EH (cell line): ENCODE data around the gene URI1.
"Not testable (repeated sequence)": the region's sequence is repeated elsewhere in the genome, so short reads cannot be mapped to it uniquely, and the experiment has no call there.

Experiments
- DNase-seq: peaks from one replicate; pipeline ENCODE4 v3.0.0-alpha.2; 2015; ENCODE audit warnings: low read depth

Gene URI1, protein sequence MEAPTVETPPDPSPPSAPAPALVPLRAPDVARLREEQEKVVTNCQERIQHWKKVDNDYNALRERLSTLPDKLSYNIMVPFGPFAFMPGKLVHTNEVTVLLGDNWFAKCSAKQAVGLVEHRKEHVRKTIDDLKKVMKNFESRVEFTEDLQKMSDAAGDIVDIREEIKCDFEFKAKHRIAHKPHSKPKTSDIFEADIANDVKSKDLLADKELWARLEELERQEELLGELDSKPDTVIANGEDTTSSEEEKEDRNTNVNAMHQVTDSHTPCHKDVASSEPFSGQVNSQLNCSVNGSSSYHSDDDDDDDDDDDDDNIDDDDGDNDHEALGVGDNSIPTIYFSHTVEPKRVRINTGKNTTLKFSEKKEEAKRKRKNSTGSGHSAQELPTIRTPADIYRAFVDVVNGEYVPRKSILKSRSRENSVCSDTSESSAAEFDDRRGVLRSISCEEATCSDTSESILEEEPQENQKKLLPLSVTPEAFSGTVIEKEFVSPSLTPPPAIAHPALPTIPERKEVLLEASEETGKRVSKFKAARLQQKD

DNA sequence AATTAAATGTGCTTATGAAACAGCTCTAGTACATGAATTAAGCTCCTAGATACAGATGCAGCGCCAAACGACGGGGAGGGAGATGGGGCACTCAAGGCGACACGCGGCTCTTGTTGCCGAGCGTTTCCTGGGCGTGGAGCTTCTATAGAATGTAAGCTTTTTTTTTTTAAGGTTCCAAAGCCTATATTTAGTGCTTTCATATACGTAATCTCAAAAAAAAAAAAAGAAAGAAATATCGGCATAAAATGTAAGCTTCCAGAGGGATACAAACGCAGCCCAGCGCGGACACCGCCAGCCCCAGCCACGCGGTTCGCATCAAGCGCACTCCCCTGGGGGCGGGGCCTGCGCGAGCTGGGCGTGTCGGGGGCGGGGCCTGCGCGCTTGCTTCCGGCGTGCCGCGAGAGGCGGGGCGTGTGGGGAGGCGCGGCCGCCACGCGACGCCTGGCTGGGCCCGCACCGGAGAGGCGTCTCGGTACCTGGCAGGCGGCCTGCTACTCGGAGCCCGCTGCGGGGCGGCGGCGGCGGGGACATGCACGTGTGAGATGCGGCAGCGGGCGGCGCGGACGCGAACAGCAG, at the start of gene URI1:
Gene URI1 (plus strand): TSS at position 412 of the 576 bp plus-strand sequence. CDS start 309 bp downstream, outside the sequence.
- DNase-seq, result peak; percentile 82

DNA sequence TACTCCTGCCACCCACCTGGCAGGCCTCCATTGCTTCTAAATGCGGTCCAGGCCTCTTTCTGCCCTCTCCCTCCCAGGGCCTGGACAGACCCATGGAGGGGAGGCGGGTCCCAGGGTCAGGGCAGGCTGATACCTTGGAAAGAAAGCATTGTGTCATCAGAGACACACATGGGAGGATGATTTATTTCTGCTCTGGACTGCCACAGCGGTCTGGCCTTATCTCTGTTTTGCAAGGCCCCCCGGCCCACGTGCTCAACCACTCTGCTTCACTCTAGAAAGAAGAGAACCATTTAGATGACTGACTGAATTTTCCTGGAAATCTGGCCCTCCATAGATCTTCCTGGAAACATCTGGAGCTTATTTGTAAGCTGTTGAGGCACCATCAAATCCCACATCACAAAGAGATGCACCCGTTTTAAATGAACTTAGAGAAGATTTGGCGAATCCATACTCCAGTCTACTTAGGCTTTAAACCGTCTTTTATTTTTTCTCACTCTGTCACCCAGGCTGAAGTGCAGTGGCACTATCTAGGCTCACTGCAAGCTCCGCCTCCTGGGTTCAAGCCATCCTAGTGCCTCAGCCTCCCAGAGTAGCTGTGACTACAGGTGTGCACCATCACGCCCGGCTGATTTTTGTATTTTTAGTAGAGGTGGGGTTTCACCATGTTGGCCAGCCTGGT, 48.3 kb upstream of the URI1 start:
- DNase-seq, result no peak

DNA sequence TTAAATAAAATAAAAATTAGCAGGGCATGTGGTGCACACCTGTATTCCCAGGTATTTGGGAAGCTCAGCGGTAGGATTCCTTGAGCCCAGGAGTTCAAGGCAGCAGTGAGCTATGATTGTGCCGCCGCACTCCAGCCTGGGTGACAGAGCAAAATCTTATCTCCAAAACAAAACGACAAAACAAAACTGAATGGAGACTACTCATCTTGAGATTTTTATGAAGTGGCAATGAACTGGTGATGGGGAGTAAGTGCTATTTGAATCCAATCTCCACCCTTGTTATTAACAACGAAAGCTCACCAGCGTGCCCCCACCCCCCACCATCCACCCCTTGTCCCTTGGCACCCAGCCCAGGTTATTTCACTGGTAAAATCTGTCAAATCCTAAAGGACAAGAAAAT, 45.2 kb upstream of the URI1 start:
- no peak for DNase-seq

DNA sequence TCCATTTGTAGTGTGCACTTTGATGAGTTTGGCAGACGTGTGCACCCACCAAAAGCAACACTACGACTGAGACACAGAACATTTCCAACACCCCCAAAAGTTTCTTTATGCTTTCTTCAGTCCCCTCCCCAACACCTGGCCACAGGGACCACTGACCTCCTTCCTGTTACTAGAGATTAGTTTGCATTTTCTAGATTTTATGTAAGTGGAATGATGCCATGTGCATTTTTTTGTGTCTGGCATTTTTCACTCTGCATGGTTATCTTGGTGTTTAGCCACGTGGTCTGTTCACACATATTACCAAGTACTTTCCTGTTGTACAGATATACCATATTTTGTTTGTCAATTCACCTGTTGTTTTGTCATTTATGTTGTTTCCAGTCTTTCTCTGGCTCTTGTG, 44.6 kb upstream of the URI1 start:
- DNase-seq, result no peak

DNA sequence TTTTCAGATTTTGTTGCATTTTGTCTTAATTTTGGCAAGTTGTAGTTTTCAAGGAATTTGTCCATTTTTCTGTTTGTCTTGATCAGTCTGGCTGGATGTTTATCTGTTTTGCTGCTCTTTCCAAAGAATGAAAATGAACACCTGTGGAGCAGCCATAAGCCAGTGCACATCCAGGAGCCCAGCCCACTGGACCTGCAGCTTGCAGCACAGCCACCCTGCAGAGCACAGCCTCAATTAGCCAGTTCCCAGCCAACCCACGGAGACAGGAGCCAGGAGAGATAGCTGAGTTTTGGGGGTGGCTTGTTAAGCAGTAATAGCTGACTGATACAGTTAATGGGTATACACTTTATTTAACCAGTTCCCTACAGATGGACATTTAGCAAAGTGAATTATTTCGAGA, 38.0 kb upstream of the URI1 start:
- DNase-seq, result no peak

DNA sequence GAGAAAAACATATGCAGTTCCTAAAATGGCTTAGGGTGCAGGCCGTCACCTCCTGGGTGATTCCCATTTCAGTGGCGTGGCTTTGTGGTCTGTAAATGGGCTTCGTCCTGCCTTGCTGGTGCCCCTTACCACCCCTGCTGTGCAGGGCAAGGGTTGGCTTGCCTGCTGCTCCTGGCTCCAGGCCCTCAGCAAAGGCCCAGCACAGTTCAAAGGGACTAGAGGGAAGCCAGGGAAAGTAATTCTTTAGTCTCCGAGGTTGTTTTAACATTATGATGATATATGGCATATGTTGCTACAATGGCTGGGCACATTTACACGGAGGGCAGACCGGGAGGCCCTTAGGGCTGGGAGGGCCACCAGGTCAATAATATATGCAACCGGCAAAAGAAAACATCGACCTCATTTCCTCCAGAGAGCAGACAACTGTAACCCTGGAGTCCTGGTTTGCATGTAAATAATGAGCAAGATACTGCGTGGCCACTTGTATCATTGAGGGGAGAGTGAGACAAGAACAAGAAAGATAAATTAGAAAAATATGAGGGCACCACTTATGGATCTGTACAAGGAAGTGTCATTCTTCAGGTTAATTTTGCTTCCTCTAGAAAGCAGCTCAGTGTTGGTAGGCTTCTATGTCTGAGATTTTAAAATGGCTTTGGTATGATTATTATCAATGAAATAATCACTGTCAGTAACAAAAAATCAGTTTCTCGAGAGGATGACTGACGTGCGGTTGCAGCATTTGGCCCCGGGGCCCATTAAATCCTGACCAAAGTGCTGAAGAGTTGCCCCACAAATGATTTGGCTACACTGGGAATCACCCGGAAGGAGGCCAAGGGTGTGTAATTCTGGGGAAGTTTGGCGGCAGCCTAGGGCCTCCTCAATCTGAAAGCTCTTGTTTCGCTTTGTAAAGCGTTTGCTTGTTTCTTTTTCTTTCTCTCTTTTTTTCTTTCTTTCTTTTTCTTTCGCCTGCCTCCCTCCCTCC, 32.8 kb upstream of the URI1 start:
- DNase-seq, result no peak

DNA sequence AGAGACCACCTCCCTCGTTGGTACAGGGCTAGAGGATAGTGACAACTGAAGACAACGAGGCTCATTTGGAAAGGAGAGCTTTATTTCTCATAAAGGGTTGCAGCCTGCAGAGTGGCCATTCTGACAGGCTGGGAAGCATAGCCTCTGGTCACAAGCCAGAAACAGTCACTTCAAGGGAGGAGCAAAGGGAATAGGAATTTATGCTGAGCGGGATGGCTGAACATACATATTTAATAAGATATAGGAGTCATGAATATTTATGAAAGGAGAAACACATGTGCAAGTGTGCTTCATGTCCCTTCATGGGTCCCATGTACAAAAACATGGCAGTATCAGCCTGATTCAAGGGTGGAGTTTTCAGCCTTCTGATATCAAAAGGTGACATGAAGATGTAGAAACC, 27.1 kb upstream of the URI1 start:
- DNase-seq, result no peak

DNA sequence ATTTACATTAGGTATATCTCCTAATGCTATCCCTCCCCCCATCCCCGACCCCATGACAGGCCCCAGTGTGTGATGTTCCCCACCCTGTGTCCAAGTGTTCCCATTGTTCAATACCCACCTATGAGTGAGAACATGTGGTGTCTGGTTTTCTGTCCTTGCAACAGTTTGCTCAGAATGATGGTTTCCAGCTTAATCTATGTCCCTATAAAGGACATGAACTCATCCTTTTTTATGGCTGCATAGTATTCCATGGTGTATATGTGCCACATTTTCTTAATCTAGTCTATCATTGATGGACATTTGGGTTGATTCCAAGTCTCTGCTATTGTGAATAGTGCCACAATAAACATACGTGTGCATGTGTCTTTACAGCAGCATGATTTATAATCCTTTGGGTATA, 26.2 kb upstream of the URI1 start:
- DNase-seq, result not testable (repeated sequence)

DNA sequence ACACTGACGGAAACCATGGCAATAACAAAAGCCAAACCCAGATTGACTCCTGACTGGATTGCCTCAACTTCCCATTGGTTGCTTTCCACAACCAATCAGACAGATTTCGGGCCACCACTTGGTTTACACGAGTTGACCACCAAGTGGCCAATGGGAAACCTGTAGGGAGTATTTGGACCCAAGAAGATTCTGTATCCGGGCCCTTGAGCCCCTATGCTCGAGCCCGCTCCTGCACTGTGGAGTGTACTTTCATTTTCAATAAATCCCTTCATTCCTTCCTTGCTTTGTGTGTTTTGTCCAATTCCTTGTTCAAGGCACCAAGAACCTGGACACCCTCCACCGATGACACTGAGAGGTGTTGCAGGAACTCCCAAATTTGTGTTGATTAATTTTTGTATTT, 24.1 kb upstream of the URI1 start:
- no peak for DNase-seq

DNA sequence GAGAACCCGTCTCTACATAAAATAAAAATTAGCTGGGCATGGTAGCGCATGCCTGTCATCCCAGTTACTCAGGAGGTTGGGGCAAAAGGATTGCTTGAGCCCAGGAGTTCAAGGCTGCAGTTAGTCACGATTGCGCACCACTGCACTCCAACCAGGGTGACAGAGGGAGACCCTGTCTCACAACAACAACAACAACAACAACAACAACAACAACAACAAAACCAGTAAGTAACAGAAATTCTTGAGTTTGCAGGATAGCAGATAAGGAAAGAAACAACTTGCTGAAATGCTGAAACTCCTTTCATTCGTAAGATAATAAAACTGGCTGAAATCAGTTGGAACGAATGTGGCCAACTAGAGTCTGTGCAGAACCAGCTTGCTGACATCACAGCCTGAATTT, 23.1 kb upstream of the URI1 start:
- no peak for DNase-seq

DNA sequence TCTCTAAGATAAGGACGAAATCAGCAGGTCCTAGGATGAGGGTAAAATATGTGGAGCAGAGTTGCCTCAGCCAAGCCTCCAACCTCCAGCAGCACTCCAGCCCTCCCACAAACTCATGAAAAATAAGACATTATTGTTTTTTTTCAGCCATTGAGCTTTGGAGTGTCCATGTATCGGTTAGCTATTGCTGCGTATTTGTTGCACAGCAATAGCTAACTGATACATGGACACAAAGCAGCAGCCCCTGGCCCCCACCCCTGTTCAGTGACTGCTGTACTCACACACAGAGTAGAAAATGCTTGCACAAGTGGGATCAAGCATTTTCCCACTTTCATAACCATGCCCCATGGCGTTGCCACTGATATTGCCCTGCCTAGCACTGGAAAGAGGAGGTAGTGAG, 19.1 kb upstream of the URI1 start:
- no peak for DNase-seq

DNA sequence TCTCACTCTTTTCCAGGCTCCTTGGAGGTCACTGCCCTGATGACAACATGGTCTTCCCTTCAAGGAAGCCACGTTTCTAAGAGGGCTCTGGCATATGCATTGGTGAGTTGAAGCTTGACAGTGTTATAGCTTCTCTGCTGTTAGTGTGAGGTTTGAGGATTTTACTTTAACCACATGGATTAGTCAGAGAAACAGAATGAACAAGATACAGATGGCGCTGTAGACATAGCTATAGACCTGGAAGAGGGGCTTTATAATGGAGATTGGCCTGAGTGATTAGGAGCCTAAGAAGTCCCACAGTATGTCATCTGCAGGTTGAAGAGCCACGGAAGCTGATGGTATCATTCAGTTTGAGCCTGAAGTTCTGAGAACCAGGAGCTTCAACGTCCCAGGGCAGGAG, 18.4 kb upstream of the URI1 start:
- no peak for DNase-seq

DNA sequence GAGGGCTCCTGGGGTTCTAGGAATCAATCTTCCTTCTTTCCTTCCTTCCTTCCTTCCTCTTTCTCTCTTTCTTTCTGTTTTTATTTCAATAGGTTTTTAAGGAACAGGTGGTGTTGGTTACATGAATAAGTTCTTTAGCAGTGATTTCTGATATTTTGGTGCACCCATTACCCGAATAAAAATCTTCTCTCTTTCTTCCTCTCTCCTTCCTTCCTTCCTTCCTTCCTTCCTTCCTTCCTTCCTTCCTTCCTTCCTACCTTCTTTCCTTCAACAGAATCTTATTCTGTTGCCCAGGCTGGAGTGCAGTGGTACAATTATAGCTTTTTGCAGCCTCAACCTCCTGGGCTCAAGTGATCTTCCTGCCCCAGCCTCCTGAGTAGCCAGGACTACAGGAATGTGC, 16.0 kb upstream of the URI1 start:
- DNase-seq, result no peak

DNA sequence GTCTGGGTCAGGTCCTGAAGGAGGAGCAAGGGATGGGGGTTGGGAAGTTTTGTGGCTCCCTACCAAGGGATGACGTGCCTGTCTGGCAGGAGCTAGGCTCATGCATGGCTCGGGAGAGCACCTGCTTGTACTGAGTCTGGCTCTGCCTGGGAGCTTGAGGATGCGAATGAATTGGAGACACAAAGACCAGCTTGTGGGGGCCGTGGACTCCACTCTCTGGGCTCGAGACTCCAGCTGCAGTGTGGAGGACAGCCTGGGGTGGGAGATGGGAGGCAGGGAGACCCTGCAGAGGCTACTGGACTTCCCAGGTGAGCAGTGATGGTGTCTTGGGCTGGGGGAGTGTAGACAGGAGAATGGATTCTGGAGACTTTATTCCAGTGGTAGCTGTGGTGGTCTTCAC, 15.2 kb upstream of the URI1 start:
- no peak for DNase-seq

DNA sequence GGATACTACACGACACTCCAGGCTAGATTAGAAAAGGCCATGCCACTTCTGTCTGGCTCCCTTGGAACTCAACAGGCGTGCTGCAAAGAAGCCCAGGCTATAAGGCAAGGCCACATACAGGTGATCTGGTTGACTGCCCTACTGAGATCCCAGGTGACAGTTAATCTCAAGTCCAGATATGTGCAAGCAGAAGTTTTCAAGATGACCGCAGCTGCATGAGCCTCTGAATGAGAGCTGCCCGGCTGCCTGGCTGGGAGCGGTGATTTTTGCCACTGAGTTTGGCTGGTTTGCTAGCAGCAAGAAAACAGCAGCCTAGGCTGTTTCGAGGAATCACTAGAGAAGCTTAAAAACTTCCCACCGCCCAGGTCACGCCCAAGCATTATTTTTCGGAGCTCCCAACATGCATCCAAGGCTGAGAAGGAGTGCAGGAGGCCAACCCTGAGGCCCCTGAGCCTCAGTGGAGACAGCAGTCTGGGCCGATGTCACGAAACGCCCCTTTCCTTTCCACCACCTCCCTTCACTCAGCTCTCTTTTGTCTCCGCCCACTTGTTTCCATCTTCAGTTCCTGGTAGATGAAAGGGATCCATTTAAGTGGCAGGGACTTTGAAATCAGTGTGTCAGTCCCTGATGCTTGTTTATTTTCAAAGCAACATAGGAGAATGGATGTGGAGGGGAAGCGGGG, 14.0 kb upstream of the URI1 start:
- DNase-seq, result no peak

DNA sequence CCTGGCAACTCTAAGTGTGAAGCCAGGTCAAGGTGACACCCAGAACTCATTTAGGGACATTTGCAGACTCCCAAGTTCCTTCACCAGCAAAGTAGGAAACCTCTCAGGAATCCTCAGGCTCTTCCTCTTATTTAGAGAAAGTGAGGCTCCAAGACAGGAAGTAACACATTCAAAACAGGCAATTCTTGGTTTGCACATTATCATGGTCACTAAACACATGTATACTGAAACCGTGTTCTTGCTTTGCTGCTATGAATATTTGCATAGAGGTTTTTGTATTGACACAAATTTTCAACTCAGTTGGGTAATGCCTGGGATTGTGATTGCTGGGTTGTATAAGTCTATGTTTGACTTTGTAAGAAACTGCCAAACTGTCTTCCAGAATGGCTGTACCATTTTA, 13.2 kb upstream of the URI1 start:
- no peak for DNase-seq

DNA sequence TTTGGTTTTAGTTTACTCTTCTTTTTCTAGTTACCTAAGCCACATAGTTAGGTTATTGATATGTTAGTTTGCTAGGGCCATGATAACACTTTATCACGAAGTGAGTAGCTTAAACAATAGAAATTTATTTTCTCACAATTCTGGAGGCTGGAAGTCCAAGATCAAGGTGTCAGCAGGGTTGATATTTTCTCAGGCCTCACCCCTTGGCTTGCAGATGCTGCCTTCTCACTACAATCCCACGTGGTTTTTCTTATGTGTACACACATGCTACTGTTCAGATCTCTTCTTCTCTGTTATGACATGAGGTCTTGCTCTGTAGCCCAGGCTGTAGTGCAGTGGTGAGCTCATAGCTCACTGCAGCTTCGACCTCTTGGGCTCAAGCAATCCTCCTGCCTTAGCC, 7.8 kb upstream of the URI1 start:
- no peak for DNase-seq

DNA sequence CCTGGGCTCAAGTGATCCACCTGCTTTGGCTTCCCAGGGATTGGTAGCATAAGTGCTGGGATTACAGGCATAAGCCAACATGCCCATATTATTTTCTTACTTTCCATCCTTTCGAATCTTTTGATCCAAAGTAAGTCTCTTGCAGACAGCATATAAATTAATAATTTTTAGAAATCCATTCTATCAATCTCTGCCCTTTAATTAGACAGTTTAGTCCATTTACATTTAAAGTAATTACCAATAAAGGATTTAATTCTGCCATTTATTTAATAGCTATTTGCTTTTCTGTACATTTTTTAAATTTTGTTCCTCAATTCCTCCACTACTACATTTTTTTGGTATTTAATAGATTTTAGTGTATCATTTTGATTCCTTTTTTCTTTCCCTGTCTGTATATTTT, 7.3 kb upstream of the URI1 start:
- no peak for DNase-seq

DNA sequence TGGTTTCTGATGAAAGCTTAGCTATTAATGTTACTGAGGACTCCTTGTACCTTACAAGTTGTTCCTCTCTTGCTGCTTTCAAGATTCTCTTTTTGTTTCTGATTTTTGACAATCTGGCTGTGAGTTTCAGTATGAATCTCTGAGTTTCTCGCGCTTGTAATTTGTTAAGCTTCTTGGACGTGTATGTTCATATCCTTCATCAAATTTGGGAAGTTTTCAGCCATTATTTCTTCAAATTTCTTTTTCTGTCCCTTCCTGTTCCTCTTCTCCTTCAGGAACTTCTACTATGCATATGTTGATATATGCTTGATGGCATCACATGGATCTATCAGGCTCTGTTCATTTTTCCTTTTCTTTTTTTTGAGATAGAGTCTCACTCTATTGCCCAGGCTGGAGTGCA, 5.6 kb upstream of the URI1 start:
- no peak for DNase-seq

DNA sequence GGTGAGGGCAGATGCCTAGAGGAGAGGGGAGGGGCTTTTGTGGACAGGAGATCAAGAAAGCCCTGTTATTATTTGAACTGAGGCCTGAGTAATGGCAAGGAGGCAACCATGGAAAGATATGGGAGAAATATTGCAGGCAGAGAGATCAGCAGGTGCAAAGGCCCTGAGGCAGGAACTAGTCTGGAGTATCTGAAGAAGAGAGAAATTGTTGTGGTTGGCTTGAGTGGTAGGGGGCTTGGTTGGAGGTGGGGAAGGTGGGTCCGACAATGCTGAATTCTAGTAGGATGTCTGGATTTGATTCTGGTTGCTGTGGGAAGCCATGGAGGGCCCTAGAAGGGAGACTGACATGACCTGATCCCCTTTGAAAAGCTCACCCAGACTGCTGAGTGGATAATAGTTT, 2.4 kb upstream of the URI1 start:
- no peak for DNase-seq

DNA sequence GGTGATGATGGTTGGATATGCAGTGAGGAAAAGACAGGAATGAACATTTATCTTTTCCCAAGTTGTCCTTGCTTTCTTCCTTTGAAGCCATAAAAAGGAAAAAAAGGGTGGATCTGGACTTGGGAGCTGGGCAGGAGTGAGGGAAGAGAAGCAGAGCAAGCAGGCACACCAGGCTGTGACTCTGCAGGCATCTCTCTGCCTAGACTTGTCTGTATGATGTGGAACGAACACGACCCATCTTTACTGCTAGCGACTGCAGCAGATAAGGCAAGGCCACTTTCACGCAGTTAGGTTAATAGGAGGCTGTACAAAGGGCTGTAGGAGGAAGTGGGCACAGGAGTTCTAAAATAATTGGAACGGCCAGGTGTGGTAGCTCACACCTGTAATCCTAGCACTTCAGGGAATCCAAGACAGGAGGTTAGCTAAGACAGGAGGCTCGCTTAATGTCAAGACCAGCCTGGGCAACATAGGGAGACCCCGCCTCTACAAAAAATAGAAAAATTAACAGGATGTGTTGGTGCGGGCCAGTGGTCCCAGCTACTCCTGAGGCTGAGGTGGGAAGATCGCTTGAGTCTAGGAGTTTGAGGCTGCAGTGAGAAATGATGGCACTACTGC, 961 bp upstream of the URI1 start:
- no peak for DNase-seq
